Rectal smooth muscle tissue (tissue), 1 donor: ENCODE results near the gene VASN.

Experiments used
- H3K27ac ChIP-seq: one replicate; pipeline ENCODE4 v1.7.0; 2013; ENCODE audit warnings: low read depth, low read length, inconsistent platforms
- H3K27me3 ChIP-seq: one replicate; pipeline ENCODE4 v1.7.0; 2013; ENCODE audit warnings: low read length; ENCODE audit not compliant: control insufficient read depth, insufficient read depth
- H3K36me3 ChIP-seq: one replicate; pipeline ENCODE4 v1.7.0; 2013; ENCODE audit warnings: low read length; ENCODE audit not compliant: control insufficient read depth, insufficient read depth
- H3K4me1 ChIP-seq: one replicate; pipeline ENCODE4 v1.7.0; 2013; ENCODE audit warnings: low read length; ENCODE audit not compliant: control insufficient read depth, insufficient read depth
- H3K4me3 ChIP-seq: one replicate; pipeline ENCODE4 v1.7.0; 2013; ENCODE audit warnings: low read length
- H3K9ac ChIP-seq: one replicate; pipeline ENCODE4 v1.7.0; 2013; ENCODE audit warnings: low read length

Gene VASN

DNA sequence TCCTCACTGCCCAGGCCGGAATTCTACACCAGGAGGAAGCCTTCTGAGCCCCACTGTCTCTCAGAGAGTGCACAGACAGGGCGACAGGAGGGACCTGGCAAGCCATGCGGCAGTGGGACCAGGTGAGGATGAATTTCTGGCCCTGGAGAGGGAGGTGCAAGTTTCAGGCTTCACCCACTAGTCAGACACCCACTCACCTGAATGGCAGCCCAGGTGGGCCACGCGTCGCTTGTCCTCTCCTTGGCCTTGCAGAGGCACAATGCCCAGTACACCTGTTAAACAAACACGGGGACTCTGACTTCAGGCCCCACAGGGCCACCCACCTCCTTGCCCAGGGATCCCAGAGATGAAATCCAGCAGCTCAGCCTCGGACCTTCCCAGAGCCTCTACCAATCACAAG is 40.5 kb downstream of the VASN start:
- Histone ChIP-seq H3K4me3 (no peak overlapping the region), H3K36me3 (peaks cover 6% of the 10 kb centered on the region), H3K4me1 (peaks cover 9% of the 10 kb centered on the region), H3K27me3 (no peaks in the 10 kb centered on the region), H3K9ac (no peak overlapping the region), H3K27ac (no peak overlapping the region)

DNA sequence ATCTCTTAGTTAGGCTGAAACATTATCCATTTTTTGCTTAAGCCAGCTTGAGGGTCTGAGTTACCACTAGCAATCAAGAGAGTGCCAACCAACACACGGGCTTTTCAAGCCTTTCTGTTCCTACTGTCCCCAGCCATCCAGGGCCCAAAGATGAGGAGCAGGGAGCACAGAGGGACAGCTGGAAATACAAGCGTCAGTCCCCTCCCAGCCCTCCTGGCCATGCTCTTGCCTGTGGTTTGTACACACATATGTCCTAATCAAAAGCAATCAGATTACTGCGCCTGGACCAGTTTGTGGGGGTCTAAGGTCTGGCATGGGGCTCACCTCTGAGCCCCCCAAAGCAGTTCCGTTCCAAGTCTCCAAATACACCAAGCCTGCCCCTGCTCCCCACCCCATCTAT is 41.2 kb downstream of the VASN start:
- Histone ChIP-seq H3K27ac (no peak overlapping the region), H3K9ac (no peak overlapping the region), H3K36me3 (peaks cover 6% of the 10 kb centered on the region), H3K4me1 (peaks cover 9% of the 10 kb centered on the region), H3K27me3 (no peaks in the 10 kb centered on the region), H3K4me3 (no peak overlapping the region)

DNA sequence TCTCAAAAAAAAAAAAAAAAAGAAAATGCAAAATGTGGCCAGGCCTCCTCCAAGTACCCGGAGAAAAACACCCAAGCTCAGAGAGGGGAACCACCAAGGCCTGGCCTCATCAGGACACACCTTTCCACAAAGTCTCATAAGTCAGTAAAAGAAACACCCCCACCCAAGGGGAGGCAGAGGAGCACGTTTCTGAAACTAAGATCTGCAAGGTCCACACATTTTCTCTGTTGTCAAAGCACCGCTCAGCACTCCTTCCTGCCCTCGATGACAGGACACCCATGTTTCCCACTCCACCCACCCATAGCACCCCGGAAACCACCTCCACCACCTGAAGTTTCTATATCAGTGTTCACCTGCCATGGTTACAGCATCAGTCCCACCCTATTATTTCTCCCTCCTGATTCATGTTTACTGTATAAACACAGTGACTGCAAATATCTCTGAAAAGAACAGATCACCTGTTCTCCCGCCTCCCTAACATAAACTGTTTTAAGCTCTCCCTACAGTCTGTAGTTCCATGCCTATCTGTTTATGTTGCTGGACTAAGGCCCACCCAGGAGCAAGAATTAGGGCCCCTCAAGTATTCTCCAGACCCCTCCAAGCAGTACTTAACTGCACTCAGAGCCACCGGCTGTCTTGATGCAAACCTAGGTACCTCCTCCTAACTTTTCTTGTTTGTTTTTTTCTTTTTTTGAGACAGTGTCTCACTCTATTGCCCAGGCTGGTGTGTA is 42.7 kb downstream of the VASN start:
- no peaks in the 10 kb centered on the region for H3K27me3 ChIP-seq
- H3K36me3 ChIP-seq, result peaks cover 6% of the 10 kb centered on the region
- H3K4me1 ChIP-seq, result peaks cover 8% of the 10 kb centered on the region
- H3K9ac ChIP-seq, result no peak overlapping the region
- no peak overlapping the region for H3K4me3 ChIP-seq
- no peak overlapping the region for H3K27ac ChIP-seq

DNA sequence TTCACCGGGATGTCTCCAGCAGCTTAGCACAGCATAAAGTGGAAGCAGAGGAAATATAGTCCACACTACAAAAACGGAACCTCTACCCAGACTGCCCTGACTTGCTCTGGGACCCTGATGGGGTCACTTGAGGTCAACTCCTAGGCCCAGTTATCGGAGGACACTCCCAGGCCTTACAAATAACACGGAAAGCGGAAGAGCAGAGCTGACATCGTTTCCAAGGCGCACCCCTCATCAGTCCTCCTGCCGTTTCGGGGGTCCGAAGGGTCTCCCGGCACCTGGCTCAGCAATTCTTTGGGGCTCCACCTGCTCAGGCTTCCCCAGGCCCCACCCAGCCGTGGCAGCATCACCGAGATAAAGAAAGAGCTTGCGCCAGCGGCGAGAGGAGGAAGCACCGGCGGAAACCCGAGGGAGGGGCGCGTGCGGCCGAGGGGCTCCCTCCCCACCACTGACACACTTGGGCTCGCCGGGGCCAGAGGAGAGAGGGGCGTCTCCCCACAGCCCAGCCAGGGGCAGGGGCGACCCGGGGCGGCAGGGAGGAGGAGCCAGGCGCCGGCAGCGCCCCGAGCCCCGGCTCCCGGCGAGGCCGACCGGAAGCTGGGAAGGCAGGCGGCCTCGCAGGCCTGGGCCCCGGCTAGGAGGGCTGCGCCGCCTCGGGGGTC is 44.0 kb downstream of the VASN start:
- Histone ChIP-seq H3K4me1 (peaks cover 7% of the 10 kb centered on the region), H3K27me3 (no peaks in the 10 kb centered on the region), H3K9ac (peak overlapping the region; percentile 51), H3K36me3 (peaks cover 4% of the 10 kb centered on the region), H3K27ac (peak overlapping the region; percentile 35), H3K4me3 (peak overlapping the region; percentile 85)

DNA sequence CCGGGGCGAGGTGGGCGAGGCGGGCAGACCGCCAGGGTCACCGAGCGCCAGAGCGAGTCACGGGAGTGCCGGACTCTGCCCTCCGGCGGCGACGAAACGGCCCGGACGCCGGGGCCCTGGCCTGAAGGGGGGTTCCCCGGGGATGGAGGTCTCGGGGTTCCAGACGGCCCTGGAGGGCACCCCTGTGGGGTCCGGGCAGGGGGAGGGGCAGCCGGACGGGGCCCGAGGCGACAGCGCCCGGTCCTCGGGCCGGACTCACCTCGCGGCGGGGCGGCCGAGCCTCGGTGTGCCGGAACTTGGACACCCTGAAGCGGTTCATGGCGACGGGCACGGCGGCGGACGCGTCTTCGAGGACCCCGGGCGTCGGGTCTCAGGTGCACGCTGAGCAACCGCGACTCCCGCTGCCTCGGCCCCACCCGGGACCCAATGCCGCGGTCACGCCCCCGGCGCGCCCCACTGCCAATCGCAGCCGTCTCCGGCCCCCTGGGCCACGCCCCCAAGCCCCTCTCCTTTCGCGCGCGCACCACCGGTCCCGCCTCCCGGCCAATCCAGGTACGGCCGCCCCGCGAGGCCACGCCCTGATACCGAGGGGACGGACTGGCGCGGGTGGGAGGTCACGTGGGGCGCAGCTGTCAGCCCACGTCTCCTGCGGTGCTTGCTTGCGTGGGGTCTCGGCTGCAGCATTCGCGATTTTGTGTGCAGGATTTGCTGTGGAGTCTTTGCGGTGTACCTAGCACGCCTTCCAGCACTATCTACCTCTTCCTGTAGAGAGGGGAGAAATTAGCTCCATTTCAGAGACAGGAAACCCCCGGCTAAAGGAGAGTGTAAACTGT is 44.8 kb downstream of the VASN start, which contains the start of gene CORO7:
TSS of gene CORO7 (minus strand) at position 397 of the 833 bp plus-strand sequence. CDS start at position 319, 78 bp downstream.
- H3K27ac ChIP-seq, result peak within 1 kb of the TSS; percentile 35
- no peaks in the 10 kb centered on the region for H3K27me3 ChIP-seq
- H3K4me1 ChIP-seq, result peaks cover 4% of the 10 kb centered on the region
- H3K9ac ChIP-seq, result peak within 1 kb of the TSS; percentile 53
- peaks cover 2% of the 10 kb centered on the region for H3K36me3 ChIP-seq
- H3K4me3 ChIP-seq, result peak within 1 kb of the TSS; percentile 85

DNA sequence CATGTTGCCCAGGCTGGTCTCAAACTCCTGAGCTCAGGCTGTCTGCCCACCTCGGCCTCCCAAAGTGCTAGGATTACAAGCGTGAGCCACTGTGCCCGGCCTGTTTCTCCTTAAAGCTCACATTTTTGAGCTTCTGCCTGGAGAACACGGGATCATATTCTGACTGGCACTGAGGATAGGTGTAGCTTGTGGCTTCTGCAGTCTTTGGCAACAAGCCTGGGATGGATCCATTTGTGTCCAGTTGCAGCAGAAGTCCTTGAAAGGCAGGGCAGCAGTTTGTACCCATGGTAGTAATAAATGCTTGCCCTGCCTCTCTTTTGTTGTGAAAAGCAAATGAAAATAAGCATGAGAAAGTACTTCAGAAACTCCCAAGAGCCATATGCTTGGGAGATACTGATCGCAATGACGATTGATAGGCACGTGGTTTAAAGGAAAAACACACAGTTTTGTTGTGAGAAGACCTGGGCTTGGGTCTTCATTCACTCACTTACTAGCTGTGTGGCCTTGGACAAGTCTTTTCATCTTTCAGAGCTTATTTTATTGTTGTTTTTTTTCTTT is 47.8 kb downstream of the VASN start:
- no peaks in the 10 kb centered on the region for H3K36me3 ChIP-seq
- H3K9ac ChIP-seq, result no peak overlapping the region
- no peaks in the 10 kb centered on the region for H3K27me3 ChIP-seq
- peaks cover 4% of the 10 kb centered on the region for H3K4me1 ChIP-seq
- H3K4me3 ChIP-seq, result no peak overlapping the region
- no peak overlapping the region for H3K27ac ChIP-seq

GRCh38 chr16:4420505-4421105 is 49.0 kb downstream of the VASN start:
- peaks cover 3% of the 10 kb centered on the region for H3K4me1 ChIP-seq
- no peak overlapping the region for H3K4me3 ChIP-seq
- H3K9ac ChIP-seq, result no peak overlapping the region
- no peak overlapping the region for H3K27ac ChIP-seq
- no peaks in the 10 kb centered on the region for H3K27me3 ChIP-seq
- H3K36me3 ChIP-seq, result no peaks in the 10 kb centered on the region

- Histone ChIP-seq H3K9ac (peak within 1 kb of the TSS; percentile 97), H3K4me1 (peaks cover 3% of the 10 kb centered on the region), H3K36me3 (no peaks in the 10 kb centered on the region), H3K4me3 (peak within 1 kb of the TSS; percentile 100), H3K27ac (peak within 1 kb of the TSS; percentile 100), H3K27me3 (no peaks in the 10 kb centered on the region)
Observed at GRCh38 chr16:4425378-4426020, 53.9 kb downstream of the VASN start, which contains the start of gene DNAJA3. DNAJA3 (plus strand) TSS chr16:4425868; CDS start chr16:4425882, 14 bp downstream.

DNA sequence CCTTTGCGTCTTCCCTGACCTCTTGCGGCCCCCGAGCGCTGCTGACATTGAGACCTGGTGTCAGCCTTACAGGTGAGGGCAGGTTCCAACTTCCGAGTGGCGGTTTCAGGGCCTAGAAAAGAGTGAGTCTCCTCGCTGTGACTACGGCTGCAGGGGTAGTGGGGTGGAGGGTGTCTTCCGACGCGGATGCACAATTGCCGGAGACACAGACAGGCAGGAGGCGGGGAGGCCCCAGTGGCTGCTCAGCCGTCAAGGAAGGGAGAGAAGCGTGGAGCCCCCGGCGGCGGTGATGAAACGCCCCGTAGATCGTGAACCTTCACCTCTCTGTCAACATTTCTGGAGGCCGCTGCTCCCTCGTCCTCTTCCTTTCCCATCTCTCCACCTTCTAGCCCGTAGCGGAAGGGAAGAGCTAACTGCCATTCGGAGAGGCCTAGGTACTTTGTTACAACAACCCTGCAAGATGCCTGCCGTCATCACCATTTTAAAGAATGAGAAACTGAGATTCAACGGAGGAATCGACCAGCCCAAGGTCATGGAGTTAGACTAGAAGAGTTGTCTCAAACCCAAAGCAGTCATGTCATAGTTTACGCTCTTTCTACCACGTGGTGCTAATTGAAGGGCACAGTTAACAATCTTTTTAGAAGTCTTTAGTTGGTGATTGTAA is 54.5 kb downstream of the VASN start:
- peak overlapping the region; percentile 100 for H3K4me3 ChIP-seq
- no peaks in the 10 kb centered on the region for H3K27me3 ChIP-seq
- no peaks in the 10 kb centered on the region for H3K36me3 ChIP-seq
- H3K9ac ChIP-seq, result peak overlapping the region; percentile 75
- peaks cover 3% of the 10 kb centered on the region for H3K4me1 ChIP-seq
- H3K27ac ChIP-seq, result peak overlapping the region; percentile 100

GRCh38 chr16:4426722-4427372 is 55.2 kb downstream of the VASN start:
- peak overlapping the region; percentile 100 for H3K4me3 ChIP-seq
- H3K4me1 ChIP-seq, result peaks cover 3% of the 10 kb centered on the region
- no peaks in the 10 kb centered on the region for H3K27me3 ChIP-seq
- no peak overlapping the region for H3K27ac ChIP-seq
- H3K36me3 ChIP-seq, result no peaks in the 10 kb centered on the region
- H3K9ac ChIP-seq, result no peak overlapping the region

DNA sequence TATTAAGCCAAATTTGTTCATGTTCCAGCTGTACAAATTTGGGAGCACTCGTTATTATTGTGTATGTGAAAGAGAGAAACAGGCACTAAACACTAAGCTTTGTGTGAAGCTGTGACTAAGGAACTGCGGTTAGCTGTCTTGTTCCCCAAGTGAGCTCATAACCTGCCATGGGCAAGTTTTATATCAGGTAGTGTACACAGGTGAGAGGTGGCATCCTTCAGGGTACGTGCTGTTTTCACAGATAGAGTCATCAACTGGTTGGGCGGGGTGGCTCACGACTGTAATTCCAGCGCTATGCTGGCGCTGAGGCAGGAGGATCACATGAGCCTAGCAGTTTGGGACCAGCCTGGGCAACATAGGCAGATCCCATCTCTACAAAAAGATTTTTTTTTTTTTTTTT is 56.9 kb downstream of the VASN start:
- Histone ChIP-seq H3K27me3 (no peaks in the 10 kb centered on the region), H3K36me3 (no peaks in the 10 kb centered on the region), H3K27ac (no peak overlapping the region), H3K4me3 (no peak overlapping the region), H3K9ac (no peak overlapping the region), H3K4me1 (peaks cover 3% of the 10 kb centered on the region)
